Keratinocyte (primary cell): ENCODE measurements around the gene TRIP12. TPM values are rescaled to one million over a fixed set of nuclear protein-coding genes. Genes with fewer than 3 reads are reported as not detected.

Source experiments
- DNase-seq: peaks from one replicate; pipeline ENCODE4 v3.0.0-alpha.2; 2011; ENCODE audit warnings: low read depth, missing footprints, low spot score
- FAIRE-seq: peaks from 2 replicates; lab custom pipeline; 2011; peaks lifted over from hg19 to GRCh38; lab: Jason Lieb, UNC
- H2AFZ ChIP-seq: 2 replicates; pipeline ENCODE4 v1.6.0; 2012; ENCODE audit warnings: low read length, control low read depth, inconsistent platforms; ENCODE audit not compliant: control insufficient read depth
- H3K27ac ChIP-seq: 2 replicates; pipeline ENCODE4 v1.5.1; 2011; ENCODE audit warnings: low read length; ENCODE audit not compliant: control insufficient read depth, insufficient read depth
- H3K27me3 ChIP-seq: 3 replicates; pipeline ENCODE4 v1.6.0; 2011; ENCODE audit warnings: low read length; ENCODE audit not compliant: control insufficient read depth, insufficient read depth; ENCODE audit errors: extremely low read depth
- H3K36me3 ChIP-seq, 2 experiments: 2 replicates in 1 of 2; 3 replicates in 1 of 2; pipeline ENCODE4 v1.5.1; 2011; ENCODE audit warnings: low read length in 2 of 2, mild to moderate bottlenecking in 1 of 2; ENCODE audit not compliant: control insufficient read depth in 2 of 2, insufficient read depth in 2 of 2; ENCODE audit errors: extremely low read depth in 1 of 2
- H3K4me1 ChIP-seq: 3 replicates; pipeline ENCODE4 v1.5.1; 2011; ENCODE audit warnings: low read length; ENCODE audit not compliant: control insufficient read depth, insufficient read depth; ENCODE audit errors: extremely low read depth
- H3K4me2 ChIP-seq: 3 replicates; pipeline ENCODE4 v1.6.0; 2011; ENCODE audit warnings: low read depth, low read length; ENCODE audit not compliant: control insufficient read depth, insufficient read depth; ENCODE audit errors: extremely low read depth
- H3K4me3 ChIP-seq, 3 experiments: fragments of 200-600 bp in 1 of 3; sonication (generic) in 1 of 3; 2 replicates in 2 of 3; 3 replicates in 1 of 3; pipeline ENCODE4 v1.5.1; 2011 to 2016; ENCODE audit warnings: low read length in 3 of 3, mild to moderate bottlenecking in 3 of 3, control low read depth in 2 of 3, inconsistent platforms in 1 of 3, low read depth in 1 of 3, mixed read lengths in 1 of 3, mixed run types in 1 of 3, moderate library complexity in 1 of 3; ENCODE audit not compliant: control insufficient read depth in 2 of 3, insufficient read depth in 2 of 3; ENCODE audit errors: extremely low read depth in 1 of 3
- H3K79me2 ChIP-seq: 2 replicates; pipeline ENCODE4 v1.6.0; 2012; ENCODE audit warnings: low read length; ENCODE audit not compliant: control insufficient read depth, insufficient read depth
- H3K9ac ChIP-seq: 3 replicates; pipeline ENCODE4 v1.6.0; 2011; ENCODE audit warnings: low read length; ENCODE audit not compliant: control insufficient read depth, insufficient read depth; ENCODE audit errors: extremely low read depth
- H3K9me1 ChIP-seq: 3 replicates; pipeline ENCODE4 v1.6.0; 2011; ENCODE audit warnings: low read length; ENCODE audit not compliant: control insufficient read depth, insufficient read depth; ENCODE audit errors: extremely low read depth
- H3K9me3 ChIP-seq: 2 replicates; pipeline ENCODE4 v1.5.1; 2012; ENCODE audit warnings: low read depth, low read length; ENCODE audit not compliant: control insufficient read depth
- H4K20me1 ChIP-seq: 3 replicates; pipeline ENCODE4 v1.6.0; 2011; ENCODE audit warnings: low read length; ENCODE audit not compliant: control insufficient read depth, insufficient read depth; ENCODE audit errors: extremely low read depth
- CTCF ChIP-seq, 3 experiments: IDR thresholded peaks in 1 of 3; conservative IDR thresholded peaks in 1 of 3; optimal IDR thresholded peaks in 1 of 3; 2 replicates in 2 of 3; 3 replicates in 1 of 3; pipeline versions ENCODE3 to v1.5.1; 2011; ENCODE audit warnings: low read length in 3 of 3, mild to moderate bottlenecking in 3 of 3, moderate library complexity in 2 of 3, control low read depth in 1 of 3, inconsistent platforms in 1 of 3; ENCODE audit not compliant: insufficient read depth in 2 of 3; ENCODE audit errors: extremely low read depth in 1 of 3
- EZH2 ChIP-seq: IDR thresholded peaks from one replicate; pipeline ENCODE4 v1.6.1; 2012; ENCODE audit warnings: inconsistent platforms, mild to moderate bottlenecking, low read length, moderate library complexity
- dilution Hi-C: fragments of 300-500 bp; cut with MboI; formaldehyde crosslinking; loops from one replicate; pipeline ENCODE4 v1.7.0; 2020; ENCODE audit warnings: low sequenced_read_pairs; ENCODE audit not compliant: extremely low pct_ligation_motif_present
- polyA plus RNA-seq, 5 experiments: library from polyadenylated mRNA; depleted of rRNA in 3 of 5; stranded (reverse) in 3 of 5; stranded (forward) in 1 of 5; unstranded in 1 of 5; fragments of >200 nt; gene quantifications; 1 replicate in 1 of 5; 2 replicates in 3 of 5; 3 replicates in 1 of 5; pipeline versions ENCODE4 v1.2.1 to v1.2.3, GENCODE V29; 2011 to 2012; ENCODE audit warnings: missing spikeins in 2 of 5, low read depth in 1 of 5, low replicate concordance in 1 of 5

The TRIP12 gene
- polyA plus RNA-seq, 1 donor (not counting 4 experiments of a cell fraction or from before 2014, with no cell fraction given): 123 TPM

DNA sequence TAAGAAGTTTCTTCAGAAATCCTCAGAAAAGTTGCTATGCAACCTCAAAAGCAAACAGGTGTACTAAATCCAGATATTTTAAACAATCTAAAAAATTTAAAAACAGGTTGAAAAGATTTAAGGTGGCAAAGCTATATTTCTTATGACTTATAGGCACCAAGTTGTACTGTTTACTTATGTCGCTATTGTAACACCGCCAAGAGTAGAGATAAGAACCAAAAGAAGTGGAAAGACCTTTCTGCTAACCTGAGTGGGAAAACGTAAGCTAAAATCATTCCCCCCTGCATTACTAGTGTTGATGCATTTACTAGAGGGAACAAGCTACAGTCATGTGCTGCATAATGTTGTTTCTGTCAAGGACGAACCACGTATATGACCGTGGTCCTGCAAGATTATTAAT is 83.1 kb downstream of the TRIP12 start:
- no peak for TF ChIP-seq EZH2
- no peak for TF ChIP-seq CTCF (optimal IDR thresholded peaks at IDR 0.05 in 1 of 3, IDR thresholded peaks at IDR 0.05 in 1 of 3, conservative IDR thresholded peaks at IDR 0.05 in 1 of 3; ENCODE audit: extremely low read depth in 1 of 3, insufficient read depth in 2 of 3, low read length in 3 of 3)
- dilution Hi-C loops: no loop called here
- FAIRE-seq: no peak
- Histone ChIP-seq H4K20me1 (peaks cover 3% of the 10 kb centered on the region), H3K4me3 (no peak overlapping the region), H3K36me3 (peaks cover 4 to 10% of the 10 kb centered on the region in 2 experiments), H3K9me1 (no peaks in the 10 kb centered on the region), H3K9me3 (no peaks in the 10 kb centered on the region), H3K79me2 (peaks cover 36% of the 10 kb centered on the region), H3K27me3 (no peaks in the 10 kb centered on the region), H3K4me1 (no peaks in the 10 kb centered on the region), H3K27ac (no peak overlapping the region), H3K9ac (no peak overlapping the region), H3K4me2 (no peak overlapping the region), H2AFZ (no peak overlapping the region)
- no peak for DNase-seq

GRCh38 chr2:229836847-229837246 is 85.0 kb downstream of the TRIP12 start:
- H3K9me1 ChIP-seq: no peaks in the 10 kb centered on the region
- H3K36me3 ChIP-seq: peaks cover 4 to 10% of the 10 kb centered on the region in 2 experiments
- H2AFZ ChIP-seq: no peak overlapping the region
- no peaks in the 10 kb centered on the region for H3K9me3 ChIP-seq
- DNase-seq (no peak), FAIRE-seq (no peak)
- H3K4me2 ChIP-seq: no peak overlapping the region
- no peak overlapping the region for H3K9ac ChIP-seq
- no peak overlapping the region for H3K4me3 ChIP-seq
- TF ChIP-seq CTCF (optimal IDR thresholded peaks at IDR 0.05 in 1 of 3, IDR thresholded peaks at IDR 0.05 in 1 of 3, conservative IDR thresholded peaks at IDR 0.05 in 1 of 3; ENCODE audit: extremely low read depth in 1 of 3, insufficient read depth in 2 of 3, low read length in 3 of 3) (no peak), EZH2 (no peak)
- peaks cover 3% of the 10 kb centered on the region for H4K20me1 ChIP-seq
- no peak overlapping the region for H3K27ac ChIP-seq
- no peaks in the 10 kb centered on the region for H3K27me3 ChIP-seq
- no peaks in the 10 kb centered on the region for H3K4me1 ChIP-seq
- dilution Hi-C loops: no loop called here
- peaks cover 35% of the 10 kb centered on the region for H3K79me2 ChIP-seq
